ENCODE results near the gene ABTB2.

DNA sequence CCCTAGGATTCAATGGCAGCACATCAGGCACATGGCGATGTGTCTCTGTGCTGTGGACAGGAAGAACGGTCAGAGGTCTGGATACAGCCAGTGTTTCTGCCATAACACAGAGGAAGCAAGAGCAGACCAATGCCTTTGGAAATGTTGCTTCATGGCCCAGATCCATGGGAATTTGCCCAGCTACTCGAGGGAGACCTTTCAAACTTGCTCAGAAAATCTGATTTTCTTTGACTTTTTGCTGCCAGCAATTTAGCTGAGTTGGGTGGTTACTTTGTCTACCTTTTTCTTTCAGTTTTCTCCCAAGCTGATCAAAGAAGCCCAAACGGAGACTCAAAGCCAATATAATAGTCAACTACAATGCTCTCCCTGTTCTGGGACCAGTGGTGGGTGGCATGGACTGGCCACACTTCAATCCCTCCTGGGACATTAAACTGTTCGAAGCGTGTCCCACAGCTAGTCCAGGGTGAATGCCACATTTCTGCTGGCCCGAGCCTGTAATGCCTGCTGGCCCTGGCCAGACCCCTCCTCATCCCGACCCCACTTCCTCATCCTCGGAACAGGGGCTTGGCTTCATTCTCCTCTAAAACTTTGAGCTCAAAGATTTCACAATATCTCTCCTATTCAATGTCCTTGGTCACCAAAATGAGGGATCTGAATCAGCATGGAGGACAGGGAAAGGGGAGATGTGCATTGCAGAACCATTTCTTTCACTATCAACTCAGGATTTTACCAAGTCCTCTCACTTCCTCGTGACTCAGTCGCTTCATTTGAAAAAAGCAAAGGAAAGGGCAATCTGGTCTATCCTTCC, 93.3 kb downstream of the ABTB2 start:
- TF ChIP-seq FOXM1 (IDR thresholded peaks at IDR 0.05; ENCODE audit: low read depth, low read length) (no peak), ASH2L (IDR thresholded peaks at IDR 0.05; ENCODE audit: borderline replicate concordance, low read depth) (no peak), NR2F1 (conservative IDR thresholded peaks at IDR 0.05) (no peak), SKIL (IDR thresholded peaks at IDR 0.05; ENCODE audit: low read depth, poor library complexity, severe bottlenecking) (no peak), CTCF (IDR thresholded peaks at IDR 0.05 in 2 of 3, conservative IDR thresholded peaks at IDR 0.05 in 1 of 3; ENCODE audit: control insufficient read depth in 2 of 3, extremely low read depth in 1 of 3, insufficient read depth in 1 of 3, low read depth in 3 of 3, low read length in 3 of 3) (no peak), ZNF217 (IDR thresholded peaks at IDR 0.05) (no peak), CEBPB (IDR thresholded peaks at IDR 0.05; ENCODE audit: borderline replicate concordance in 1 of 2, low read depth in 2 of 2, low read length in 2 of 2) (no peak), ATF7 (IDR thresholded peaks at IDR 0.05; ENCODE audit: low read depth) (no peak), SREBF2 (IDR thresholded peaks at IDR 0.05; ENCODE audit: low read length) (no peak), MEF2A (IDR thresholded peaks at IDR 0.05; ENCODE audit: insufficient read depth, low read depth, low read length) (no peak), PKNOX1 (IDR thresholded peaks at IDR 0.05) (no peak), ESRRA (IDR thresholded peaks at IDR 0.05; ENCODE audit: low read length) (no peak), EZH2 (IDR thresholded peaks at IDR 0.05; ENCODE audit: borderline replicate concordance, control insufficient read depth, low read depth, low read length) (no peak)
